ENCODE results near the gene TBRG1. TPM values are rescaled to one million over a fixed set of nuclear protein-coding genes. Genes with fewer than 3 reads are reported as not detected.
A peak's percentile ranks its signal among the peaks of the same experiment; 100 is the strongest.

Gene TBRG1
- polyA plus RNA-seq, 3 donors: 27.0 to 27.2 (median 27.1) TPM

- DNase-seq (ENCODE audit: low read depth in 3 of 3, low spot score in 2 of 3): no peak
These were observed 10.0 kb upstream of the TBRG1 start for GRCh38 chr11:124612567-124613246.

GRCh38 chr11:124618863-124619262 lies 3.8 kb upstream of the TBRG1 start:
- no peak for DNase-seq (ENCODE audit: low read depth in 3 of 3, low spot score in 2 of 3)

DNA sequence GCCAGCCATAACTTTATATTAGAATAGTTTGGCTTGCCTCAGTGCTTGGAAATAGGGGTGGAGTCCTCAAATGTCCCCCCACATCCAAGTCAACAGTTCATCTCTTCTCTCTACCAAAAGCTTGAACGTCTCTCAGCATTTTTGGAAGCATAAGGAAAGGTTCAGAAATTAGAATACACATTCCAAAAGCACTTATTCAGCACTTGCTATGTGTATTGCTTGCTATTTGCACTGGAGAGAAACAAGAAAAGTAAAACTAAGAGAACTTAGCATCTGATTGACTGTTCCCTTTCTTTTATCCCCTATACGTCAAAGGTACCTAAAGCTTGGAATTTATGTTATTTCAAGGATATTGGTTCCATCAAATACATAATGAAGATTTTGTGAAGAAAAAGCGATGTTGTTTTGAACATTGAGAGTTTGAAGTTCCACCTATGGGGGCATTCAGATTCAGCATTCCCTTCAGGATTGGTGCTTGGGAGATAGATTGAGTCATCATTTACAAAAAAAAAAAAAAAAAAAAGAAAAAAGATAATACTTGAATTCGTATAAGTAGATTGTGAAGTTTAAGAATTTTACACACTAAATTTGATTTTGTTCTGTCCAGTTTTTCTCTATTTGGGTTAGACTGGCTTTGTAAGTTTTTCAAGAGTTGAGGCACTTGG lies 1.3 kb downstream of the TBRG1 start:
- no peak for DNase-seq (ENCODE audit: low read depth in 3 of 3, low spot score in 2 of 3)

DNA sequence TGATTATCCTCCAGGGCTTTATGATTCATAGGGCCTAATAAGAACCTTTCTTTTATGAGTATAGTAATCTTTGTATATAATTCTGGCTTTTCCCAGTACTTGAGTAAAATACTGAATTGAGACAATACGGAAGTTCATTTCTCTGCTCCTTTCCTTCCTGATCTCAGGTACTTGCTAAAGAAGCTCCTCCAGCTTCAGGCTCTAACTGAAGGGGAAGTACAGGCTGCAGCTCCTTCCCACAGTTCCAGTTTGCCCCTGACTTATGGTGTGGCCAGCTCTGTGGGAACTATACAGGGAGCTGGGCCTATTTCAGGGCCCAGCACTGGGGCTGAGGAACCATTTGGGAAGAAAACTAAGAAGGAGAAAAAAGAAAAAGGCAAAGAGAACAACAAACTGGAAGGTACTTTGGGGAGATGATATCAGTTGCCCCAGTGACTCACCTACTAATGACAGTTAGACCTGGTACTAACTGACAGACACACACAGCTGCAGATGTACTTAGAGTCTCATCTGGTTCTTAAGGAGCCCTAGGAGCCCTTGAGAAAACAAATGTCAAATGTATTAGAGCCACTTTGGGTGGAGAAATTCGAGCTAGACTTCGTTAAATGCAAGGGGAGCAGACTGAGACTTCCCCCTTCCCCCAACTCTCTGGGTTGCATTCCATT lies 3.0 kb downstream of the TBRG1 start:
- DNase-seq (ENCODE audit: low read depth in 3 of 3, low spot score in 2 of 3): no peak

DNA sequence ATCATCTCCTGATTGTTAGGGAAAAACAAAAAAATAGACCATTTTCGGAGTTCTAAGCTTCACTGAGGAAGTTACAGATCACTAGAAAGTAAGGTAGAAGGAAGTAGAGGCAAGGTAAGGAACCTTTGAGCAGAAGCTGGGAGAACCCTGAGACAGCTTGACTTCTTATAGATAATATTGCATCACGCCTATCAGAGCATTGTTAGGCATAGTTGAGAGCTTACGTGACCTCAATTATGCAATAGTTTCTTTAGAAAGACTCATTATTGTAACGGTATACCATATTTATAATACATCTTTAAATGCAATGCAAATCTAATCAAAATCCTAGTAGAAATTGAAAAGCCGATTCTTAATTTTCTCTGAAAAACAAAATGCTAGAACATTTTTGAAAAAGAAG lies 4.9 kb downstream of the TBRG1 start:
- no peak for DNase-seq (ENCODE audit: low read depth in 3 of 3, low spot score in 2 of 3)

DNA sequence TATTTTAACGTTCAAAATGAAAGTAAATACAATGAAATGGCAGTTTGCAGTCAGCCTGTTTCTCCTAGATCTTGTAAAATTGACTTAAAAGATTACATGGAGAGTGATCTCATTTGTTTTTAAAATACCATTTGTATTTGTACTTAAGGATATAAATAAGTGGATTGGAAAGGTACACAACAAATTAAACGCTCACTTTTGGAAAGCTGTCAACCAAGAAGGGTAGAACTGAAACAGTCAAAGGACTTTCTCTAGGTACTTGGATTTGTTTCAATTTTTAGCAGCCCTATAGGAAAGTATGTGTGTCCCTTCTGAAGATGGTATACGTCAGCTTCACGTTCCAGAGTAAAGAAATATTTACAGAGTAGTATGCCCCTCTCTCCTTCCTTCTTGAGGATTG lies 7.3 kb downstream of the TBRG1 start:
- no peak for DNase-seq (ENCODE audit: low read depth in 3 of 3, low spot score in 2 of 3)

DNA sequence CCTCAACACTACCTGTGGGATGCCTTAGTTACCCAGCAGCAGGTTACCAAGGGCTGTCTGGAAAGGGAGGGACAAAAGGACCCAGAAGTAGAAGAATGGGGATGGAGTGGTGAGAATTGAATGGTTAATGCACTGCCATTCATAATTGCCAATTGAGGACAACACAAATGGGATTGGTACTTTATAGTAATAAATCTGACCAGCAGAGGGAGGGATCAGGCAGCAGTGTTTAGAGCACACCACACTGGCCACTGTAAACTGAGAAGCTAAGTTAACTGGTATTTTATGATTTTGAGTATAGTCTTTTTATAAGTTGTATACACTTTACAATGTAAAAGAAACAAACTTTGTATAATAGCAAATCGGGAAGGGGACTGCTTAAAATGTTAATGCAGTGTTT lies 10.7 kb downstream of the TBRG1 start:
- no peak for DNase-seq (ENCODE audit: low read depth in 3 of 3, low spot score in 2 of 3)

GRCh38 chr11:124635932-124636331 lies 13.3 kb downstream of the TBRG1 start:
- DNase-seq (ENCODE audit: low read depth in 3 of 3, low spot score in 2 of 3): no peak

DNA sequence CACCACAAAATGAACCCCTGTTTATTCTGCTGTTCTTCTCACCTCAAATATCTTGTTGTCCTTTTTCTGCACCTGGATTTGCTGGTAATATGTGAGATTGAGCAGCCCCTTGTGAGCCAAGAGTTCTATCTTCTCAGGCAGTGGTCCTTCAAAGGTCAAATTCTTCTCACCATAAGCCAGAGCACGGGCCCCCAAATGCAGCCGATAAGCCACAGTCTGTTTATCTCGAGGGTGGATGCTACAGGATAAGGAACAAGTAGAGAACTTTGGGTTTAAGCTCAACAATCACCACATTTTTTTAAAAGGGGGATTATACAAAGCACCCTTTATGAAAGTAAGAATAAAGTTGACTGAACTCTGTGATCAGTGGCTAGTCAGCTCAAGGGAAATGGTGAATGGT lies 15.8 kb downstream of the TBRG1 start:
- DNase-seq (ENCODE audit: low read depth in 3 of 3, low spot score in 2 of 3): no peak

DNA sequence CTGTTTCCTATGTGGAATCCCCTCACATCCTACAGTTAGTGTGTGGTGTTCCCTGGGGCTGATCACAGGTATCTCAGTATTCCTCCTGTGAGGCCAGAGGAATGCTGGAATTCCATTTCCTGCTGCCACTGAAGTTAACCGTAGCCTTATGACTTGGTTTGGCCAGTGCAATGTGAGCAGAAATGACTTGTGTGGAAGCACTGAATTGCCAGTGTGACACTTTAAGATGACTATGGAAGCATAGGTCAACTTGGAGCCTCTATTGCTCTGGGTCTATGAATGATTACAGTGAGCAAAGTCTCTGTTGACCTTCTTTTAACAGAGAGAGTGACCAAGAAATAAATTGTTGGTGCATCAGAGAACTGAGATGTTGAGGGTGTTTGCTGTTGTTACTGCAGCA lies 16.5 kb downstream of the TBRG1 start:
- no peak for DNase-seq (ENCODE audit: low read depth in 3 of 3, low spot score in 2 of 3)

DNA sequence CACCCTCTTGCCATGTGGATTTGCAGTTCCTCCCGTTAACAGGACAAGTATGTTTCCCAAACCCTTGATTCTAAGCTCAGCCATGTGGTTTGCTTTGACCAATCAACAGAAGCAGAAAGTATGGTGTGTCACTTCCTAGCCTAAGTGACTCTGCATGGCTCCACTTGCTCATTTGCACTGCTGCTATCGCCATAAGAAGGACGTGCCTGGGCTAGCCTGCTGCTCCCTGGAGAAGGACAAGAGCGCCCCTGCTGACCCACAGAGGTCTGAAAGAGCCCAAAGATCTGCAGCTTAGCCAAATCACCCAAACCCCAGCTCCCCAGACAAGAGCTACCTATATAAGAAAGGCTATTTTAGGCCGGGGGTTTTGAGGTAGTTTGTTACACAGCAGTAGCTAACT lies 18.0 kb downstream of the TBRG1 start:
- DNase-seq (ENCODE audit: low read depth in 3 of 3, low spot score in 2 of 3): no peak

DNA sequence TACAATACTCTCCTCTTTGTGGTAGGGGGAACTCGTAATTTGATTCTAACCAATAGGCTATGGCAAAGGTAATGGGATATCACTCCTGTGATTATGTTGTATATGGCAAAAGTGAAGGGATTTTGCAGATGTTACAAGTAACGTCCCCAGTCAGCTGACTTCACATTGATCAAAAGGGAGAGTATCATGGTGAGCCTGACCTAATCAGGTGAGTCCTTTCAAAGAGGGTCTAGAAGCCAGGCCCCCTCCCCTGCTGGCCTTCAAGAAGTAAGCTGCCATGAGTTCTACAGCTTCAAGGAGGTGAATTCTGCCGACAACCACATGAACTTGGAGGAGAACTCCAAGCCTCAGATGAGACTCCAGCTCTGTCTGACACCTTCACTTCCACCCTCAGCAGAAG lies 20.0 kb downstream of the TBRG1 start:
- DNase-seq (ENCODE audit: low read depth in 3 of 3, low spot score in 2 of 3): no peak

DNA sequence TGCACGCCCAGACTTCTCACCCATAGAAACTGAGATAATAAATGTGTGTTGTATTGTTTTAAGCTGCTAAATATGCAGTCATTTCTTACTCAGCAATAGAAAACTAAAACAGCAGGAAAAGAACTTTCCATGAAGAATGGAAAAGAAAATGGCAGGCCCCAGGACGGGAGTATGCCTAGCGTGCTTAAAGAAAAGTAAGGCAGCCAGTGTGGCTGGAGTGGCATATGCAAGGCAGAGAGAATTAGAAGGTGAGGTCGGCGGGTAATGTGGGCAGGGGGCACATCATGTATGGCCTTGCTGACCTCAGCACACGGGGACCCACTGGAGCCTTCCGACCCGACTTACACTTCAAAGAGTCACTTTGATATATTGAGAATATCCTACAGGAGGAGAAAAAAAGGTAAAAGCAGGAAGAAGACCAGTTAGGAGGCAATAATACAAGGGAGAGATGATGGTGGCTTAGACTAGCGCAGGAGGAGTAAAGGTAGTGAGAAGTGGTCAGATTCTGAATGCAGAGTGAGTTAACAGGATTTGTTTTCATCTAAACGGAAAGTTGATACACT lies 20.5 kb downstream of the TBRG1 start:
- no peak for DNase-seq (ENCODE audit: low read depth in 3 of 3, low spot score in 2 of 3)

DNA sequence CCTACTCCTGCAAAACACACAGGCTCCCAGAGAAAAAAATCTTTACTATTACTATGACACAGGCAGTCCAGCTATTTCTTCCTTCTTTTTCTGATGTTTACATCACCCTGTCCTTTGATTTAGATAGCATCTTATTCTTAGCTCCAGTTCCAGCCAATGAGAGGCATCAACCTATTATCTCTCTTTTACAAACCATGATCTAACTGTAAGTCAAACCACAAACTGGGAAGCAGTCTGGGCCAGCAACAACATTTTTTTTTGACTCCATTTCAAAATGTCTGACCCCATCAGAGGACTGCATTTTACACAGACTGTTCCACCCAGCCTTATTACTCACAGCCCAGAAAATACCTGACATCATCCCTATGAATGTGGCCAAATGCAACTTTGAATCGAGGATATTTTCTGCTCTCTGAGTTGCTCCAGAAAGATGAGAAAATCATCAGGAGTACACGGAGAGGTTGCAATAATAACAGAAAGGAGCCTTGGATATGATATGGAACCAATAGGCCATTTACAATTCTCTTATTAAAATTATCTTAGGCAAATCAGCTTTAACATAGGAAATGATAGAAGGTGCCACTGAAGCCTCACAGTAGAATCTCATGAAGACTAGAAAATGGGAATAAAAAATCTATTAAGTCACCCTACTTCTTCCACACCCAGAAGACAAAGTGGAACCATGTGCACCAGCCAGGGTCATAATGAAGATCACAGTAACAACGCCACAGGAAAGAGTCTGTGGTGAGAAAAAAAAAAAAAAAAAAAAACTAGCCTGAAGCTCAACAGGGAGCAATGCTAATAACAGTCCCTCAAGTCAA lies 21.2 kb downstream of the TBRG1 start:
- no peak for DNase-seq (ENCODE audit: low read depth in 3 of 3, low spot score in 2 of 3)

DNA sequence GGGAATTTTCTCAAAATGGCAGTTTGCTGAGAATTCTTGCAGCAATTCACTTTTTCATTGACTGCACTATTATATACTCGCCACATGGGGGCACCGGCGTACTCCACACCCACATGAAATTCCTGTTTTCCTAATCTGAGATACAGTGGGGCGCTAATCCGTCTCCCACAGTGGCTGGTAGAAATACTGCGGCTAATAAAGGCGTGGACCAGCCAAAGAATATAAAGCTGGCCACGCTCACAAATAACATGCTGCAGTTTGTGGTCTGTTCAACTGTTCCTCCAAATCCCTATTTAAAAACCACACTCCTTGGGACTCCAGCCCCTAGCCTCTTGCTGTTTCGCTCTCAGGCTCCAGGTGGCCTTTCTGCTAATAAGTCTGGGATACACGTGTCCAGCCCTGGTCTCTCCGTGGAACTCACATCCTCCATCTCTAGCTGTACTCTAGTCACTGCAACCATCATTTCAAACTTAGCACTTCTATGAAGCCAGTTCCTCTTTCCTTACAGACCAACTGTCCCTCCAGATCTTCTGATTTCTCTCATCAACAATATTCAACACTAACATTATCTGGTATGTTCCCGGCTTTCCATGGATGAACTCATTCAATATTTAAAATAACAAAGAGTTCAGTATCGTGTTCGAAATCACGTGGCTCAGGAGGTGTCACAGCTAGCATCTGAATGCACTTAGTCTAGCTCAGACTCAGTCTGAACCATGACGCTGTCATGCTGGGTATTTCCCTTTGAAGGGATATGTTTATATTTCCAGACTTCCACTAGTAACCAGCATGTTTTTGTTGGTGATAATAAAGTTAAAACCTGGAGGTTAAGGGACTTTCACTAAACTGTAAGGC lies 22.0 kb downstream of the TBRG1 start:
- peak; percentile 19 to 64 (median 52) for DNase-seq (ENCODE audit: low read depth in 3 of 3, low spot score in 2 of 3)

DNA sequence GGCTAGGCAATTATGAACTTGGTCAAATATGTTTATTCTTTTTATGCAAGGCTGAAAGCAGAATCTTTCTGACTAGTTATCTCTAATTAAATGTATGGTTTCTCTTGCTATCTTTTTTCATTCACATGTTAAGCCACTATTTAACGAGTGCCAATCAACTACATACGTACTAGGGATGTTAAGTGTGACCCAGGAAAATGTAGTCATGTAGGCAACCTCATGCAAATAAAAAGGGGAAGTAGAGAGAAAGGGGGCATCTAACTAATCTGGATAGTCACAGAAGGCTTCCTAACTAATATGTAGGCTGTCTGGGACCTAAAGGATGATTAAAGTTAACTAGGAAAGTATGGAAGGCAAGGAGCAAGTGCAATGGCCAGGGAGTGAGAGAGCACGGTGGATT lies 23.5 kb downstream of the TBRG1 start:
- DNase-seq (ENCODE audit: low read depth in 3 of 3, low spot score in 2 of 3): no peak

DNA sequence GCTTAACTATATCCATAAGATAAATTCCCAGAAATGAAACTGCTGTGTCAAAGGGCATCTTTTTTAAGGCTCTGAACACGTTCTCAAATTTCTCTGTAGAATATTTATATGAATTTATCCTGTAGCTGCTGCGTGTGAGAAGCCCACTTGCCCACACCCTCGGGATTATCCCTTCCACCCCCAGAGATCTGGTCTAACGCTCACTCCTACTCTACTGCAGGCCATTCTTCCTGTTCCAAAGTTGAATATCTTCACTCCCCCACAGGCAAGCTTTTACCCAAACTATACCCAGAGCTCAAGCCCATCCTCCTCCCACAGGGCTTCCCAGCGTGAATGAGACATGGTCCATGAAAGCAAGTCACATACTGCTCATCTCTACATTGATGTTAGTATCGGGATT lies 25.9 kb downstream of the TBRG1 start:
- no peak for DNase-seq (ENCODE audit: low read depth in 3 of 3, low spot score in 2 of 3)

- DNase-seq (ENCODE audit: low read depth in 3 of 3, low spot score in 2 of 3): peak in 1 of 3 donors; percentile 23
These were observed 34.3 kb downstream of the TBRG1 start for GRCh38 chr11:124656774-124657630.

- DNase-seq (ENCODE audit: low read depth in 3 of 3, low spot score in 2 of 3): no peak
These were observed 35.2 kb downstream of the TBRG1 start for GRCh38 chr11:124657904-124658303.
